Hepatocyte (in vitro differentiated cells): ENCODE results near the gene CALML3. TPM values are rescaled to one million over a fixed set of nuclear protein-coding genes. Genes with fewer than 3 reads are reported as not detected.

Source experiments
- DNase-seq: peaks from one replicate; pipeline ENCODE4 v3.0.0-alpha.2; 2016; ENCODE audit warnings: low spot score
- H2AFZ ChIP-seq: fragments of 200-600 bp; sonication (generic); 2 replicates; pipeline ENCODE4 v1.6.0; 2016; ENCODE audit warnings: antibody characterized with exemption, mild to moderate bottlenecking
- H3K27ac ChIP-seq: fragments of 200-600 bp; sonication (generic); 2 replicates; pipeline ENCODE4 v1.5.1; 2016; ENCODE audit warnings: mild to moderate bottlenecking
- H3K27me3 ChIP-seq: fragments of 200-600 bp; sonication (generic); 2 replicates; pipeline ENCODE4 v1.6.1; 2016
- H3K36me3 ChIP-seq: fragments of 200-600 bp; sonication (generic); replicated peaks from 2 replicates; pipeline ENCODE4 v1.5.1; 2016; ENCODE audit warnings: low read depth; ENCODE audit not compliant: insufficient read depth
- H3K4me1 ChIP-seq: fragments of 200-600 bp; sonication (generic); 2 replicates; pipeline ENCODE4 v1.5.1; 2016; ENCODE audit warnings: mild to moderate bottlenecking, moderate library complexity; ENCODE audit not compliant: insufficient read depth
- H3K4me2 ChIP-seq: fragments of 200-600 bp; sonication (generic); 2 replicates; pipeline ENCODE4 v1.6.0; 2016
- H3K4me3 ChIP-seq: fragments of 200-600 bp; sonication (generic); 2 replicates; pipeline ENCODE4 v1.5.1; 2016; ENCODE audit warnings: mild to moderate bottlenecking
- H3K79me2 ChIP-seq: fragments of 200-600 bp; sonication (generic); 2 replicates; pipeline ENCODE4 v1.6.0; 2017; ENCODE audit warnings: mild to moderate bottlenecking
- H3K9me2 ChIP-seq: fragments of 200-600 bp; sonication (generic); replicated peaks from 2 replicates; pipeline ENCODE4 v1.6.0; 2017; ENCODE audit warnings: mild to moderate bottlenecking; ENCODE audit not compliant: insufficient read depth
- H3K9me3 ChIP-seq: fragments of 200-600 bp; sonication (generic); 2 replicates; pipeline ENCODE4 v1.5.1; 2016; ENCODE audit warnings: low read depth, mild to moderate bottlenecking
- H4K20me1 ChIP-seq: fragments of 200-600 bp; sonication (generic); 2 replicates; pipeline ENCODE4 v1.6.0; 2016; ENCODE audit warnings: mild to moderate bottlenecking; ENCODE audit not compliant: insufficient read depth, poor library complexity, severe bottlenecking
- EZH2 ChIP-seq: fragments of 200-600 bp; sonication (generic); IDR thresholded peaks from 2 replicates; pipeline ENCODE4 v1.6.1; 2016; ENCODE audit warnings: antibody characterized with exemption, mild to moderate bottlenecking, borderline replicate concordance
- EZH2phosphoT487 ChIP-seq: fragments of 200-600 bp; sonication (generic); IDR thresholded peaks from one replicate; pipeline ENCODE4 v1.6.1; 2018; ENCODE audit warnings: antibody characterized with exemption, mild to moderate bottlenecking, low read depth, moderate library complexity; ENCODE audit not compliant: unreplicated experiment, severe bottlenecking
- WGBS: methylation state at CpG from one replicate; pipeline ENCODE4 v1.1.6; 2016; ENCODE audit warnings: low lambda C conversion rate; ENCODE audit errors: missing lambda C conversion rate; 5-methylcytosine and 5-hydroxymethylcytosine counted together
- polyA plus RNA-seq: library from polyadenylated mRNA; unstranded; fragments of >200 nt; fragmentation: Nextera tagmentation; extraction: Ambion mirVana; gene quantifications from 2 replicates; pipeline ENCODE4 v1.2.1, GENCODE V29; 2016
- total RNA-seq: library from RNA; depleted of rRNA; stranded (reverse); fragments of >200 nt; gene quantifications from 2 replicates; pipeline ENCODE4 v1.2.3, GENCODE V29; 2014
- TF ChIP-seq, protein P1 (sequence below): fragments of 200-600 bp; sonication (generic); IDR thresholded peaks from 2 replicates; pipeline ENCODE4 v1.5.1; 2016; ENCODE audit warnings: antibody characterized with exemption, mild to moderate bottlenecking; ENCODE audit not compliant: poor library complexity

Gene CALML3
- total and polyA plus RNA-seq, 2 experiments from 2014 or later, result not detected

DNA sequence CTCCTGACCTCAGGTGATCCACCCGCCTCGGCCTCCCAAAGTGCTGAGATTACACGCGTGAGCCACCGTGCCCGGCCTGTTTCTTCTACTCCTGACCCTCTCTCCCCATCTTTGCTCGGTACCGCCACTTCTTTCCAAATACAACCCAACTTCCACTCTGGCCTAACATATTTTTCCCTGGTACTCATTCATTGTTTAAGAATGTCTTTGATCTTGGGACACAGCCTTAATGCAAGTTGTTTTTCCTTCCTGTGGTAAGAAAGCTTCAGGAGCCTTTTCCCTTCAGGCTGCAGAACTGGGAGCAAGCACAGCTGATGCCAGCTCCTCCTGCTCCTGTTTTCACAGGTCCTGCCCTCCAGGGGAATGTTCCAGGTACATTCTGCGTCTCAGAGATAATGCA is 13.7 kb downstream of the CALML3 start:
- H3K9me2 ChIP-seq, result no peaks in the 10 kb centered on the region
- no peaks in the 10 kb centered on the region for H4K20me1 ChIP-seq
- WGBS, result 82% methylated on average over 9 of the region's 9 CpGs
- peaks cover 27% of the 10 kb centered on the region for H3K4me1 ChIP-seq
- peak overlapping the region; percentile 15 for H3K4me2 ChIP-seq
- no peaks in the 10 kb centered on the region for H3K36me3 ChIP-seq
- no peak overlapping the region for H3K4me3 ChIP-seq
- no peak for DNase-seq
- TF ChIP-seq, protein P1, sequence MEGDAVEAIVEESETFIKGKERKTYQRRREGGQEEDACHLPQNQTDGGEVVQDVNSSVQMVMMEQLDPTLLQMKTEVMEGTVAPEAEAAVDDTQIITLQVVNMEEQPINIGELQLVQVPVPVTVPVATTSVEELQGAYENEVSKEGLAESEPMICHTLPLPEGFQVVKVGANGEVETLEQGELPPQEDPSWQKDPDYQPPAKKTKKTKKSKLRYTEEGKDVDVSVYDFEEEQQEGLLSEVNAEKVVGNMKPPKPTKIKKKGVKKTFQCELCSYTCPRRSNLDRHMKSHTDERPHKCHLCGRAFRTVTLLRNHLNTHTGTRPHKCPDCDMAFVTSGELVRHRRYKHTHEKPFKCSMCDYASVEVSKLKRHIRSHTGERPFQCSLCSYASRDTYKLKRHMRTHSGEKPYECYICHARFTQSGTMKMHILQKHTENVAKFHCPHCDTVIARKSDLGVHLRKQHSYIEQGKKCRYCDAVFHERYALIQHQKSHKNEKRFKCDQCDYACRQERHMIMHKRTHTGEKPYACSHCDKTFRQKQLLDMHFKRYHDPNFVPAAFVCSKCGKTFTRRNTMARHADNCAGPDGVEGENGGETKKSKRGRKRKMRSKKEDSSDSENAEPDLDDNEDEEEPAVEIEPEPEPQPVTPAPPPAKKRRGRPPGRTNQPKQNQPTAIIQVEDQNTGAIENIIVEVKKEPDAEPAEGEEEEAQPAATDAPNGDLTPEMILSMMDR, result no peak
- TF ChIP-seq EZH2 (no peak), EZH2phosphoT487 (no peak)
- H3K27ac ChIP-seq, result peak overlapping the region; percentile 30
- H2AFZ ChIP-seq, result no peak overlapping the region
- no peaks in the 10 kb centered on the region for H3K27me3 ChIP-seq
- H3K9me3 ChIP-seq, result no peaks in the 10 kb centered on the region
- H3K79me2 ChIP-seq, result no peaks in the 10 kb centered on the region

GRCh38 chr10:5538892-5539651 is 14.3 kb downstream of the CALML3 start:
- Histone ChIP-seq H3K9me2 (no peaks in the 10 kb centered on the region), H3K4me2 (peak overlapping the region; percentile 15), H3K4me3 (no peak overlapping the region), H2AFZ (no peak overlapping the region), H3K9me3 (no peaks in the 10 kb centered on the region), H4K20me1 (no peaks in the 10 kb centered on the region), H3K79me2 (no peaks in the 10 kb centered on the region), H3K4me1 (peaks cover 27% of the 10 kb centered on the region), H3K36me3 (no peaks in the 10 kb centered on the region), H3K27me3 (no peaks in the 10 kb centered on the region), H3K27ac (peak overlapping the region; percentile 30)
- DNase-seq, result no peak
- 49% methylated on average over 19 of the region's 19 CpGs for WGBS
- TF ChIP-seq, protein P1, result no peak
- TF ChIP-seq EZH2phosphoT487 (no peak), EZH2 (no peak)

DNA sequence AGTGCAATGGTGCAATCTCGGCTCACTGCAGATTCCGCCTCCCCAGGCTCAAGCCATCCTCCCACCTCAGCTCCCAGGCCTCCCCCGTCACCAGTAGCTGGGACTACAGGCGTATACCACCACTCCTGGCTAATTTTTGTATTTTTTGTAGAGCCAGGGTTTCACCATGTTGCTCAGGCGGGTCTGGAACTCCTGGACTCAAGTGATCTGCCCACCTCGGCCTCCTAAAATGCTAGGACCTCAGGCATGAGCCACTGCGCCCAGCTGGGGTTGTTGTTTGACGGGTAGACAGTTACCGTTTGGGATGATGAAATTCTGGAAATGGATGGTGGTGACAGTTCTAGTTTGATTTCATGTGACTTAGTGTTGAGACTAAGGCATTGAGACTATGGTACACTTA is 15.3 kb downstream of the CALML3 start:
- H3K4me1 ChIP-seq, result peaks cover 21% of the 10 kb centered on the region
- no peaks in the 10 kb centered on the region for H3K27me3 ChIP-seq
- no peaks in the 10 kb centered on the region for H3K9me3 ChIP-seq
- no peaks in the 10 kb centered on the region for H4K20me1 ChIP-seq
- H2AFZ ChIP-seq, result no peak overlapping the region
- no peaks in the 10 kb centered on the region for H3K79me2 ChIP-seq
- TF ChIP-seq EZH2phosphoT487 (no peak), EZH2 (no peak)
- TF ChIP-seq, protein P1, result no peak
- H3K9me2 ChIP-seq, result no peaks in the 10 kb centered on the region
- DNase-seq, result no peak
- no peak overlapping the region for H3K4me2 ChIP-seq
- no peak overlapping the region for H3K27ac ChIP-seq
- WGBS, result 99% methylated on average over 9 of the region's 9 CpGs
- H3K36me3 ChIP-seq, result no peaks in the 10 kb centered on the region
- no peak overlapping the region for H3K4me3 ChIP-seq
